ENCODE results near the gene VASH1.

Gene VASH1

GRCh38 chr14:76714470-76714869 lies 46.8 kb upstream of the VASH1 start (continued):
- TF ChIP-seq MEIS1 (CRISPR knock-in tag; IDR thresholded peaks at IDR 0.05; ENCODE audit: borderline replicate concordance): no peak
- no peak for TF ChIP-seq ZNF174 (tag by site-specific recombination; IDR thresholded peaks at IDR 0.05)
- no peak for TF ChIP-seq KLF16 (tag by site-specific recombination; IDR thresholded peaks at IDR 0.05)
- no peak for TF ChIP-seq ZNF248 (tag by site-specific recombination; IDR thresholded peaks at IDR 0.05)
- TF ChIP-seq RBAK (tag by site-specific recombination; IDR thresholded peaks at IDR 0.05): no peak

GRCh38 chr14:76715101-76715500 lies 46.2 kb upstream of the VASH1 start:
- TF ChIP-seq ZNF449 (tag by site-specific recombination; IDR thresholded peaks at IDR 0.05) (no peak), ZSCAN5A (tag by site-specific recombination; IDR thresholded peaks at IDR 0.05) (no peak), ZNF518A (tag by site-specific recombination; conservative IDR thresholded peaks at IDR 0.05; ENCODE audit: low read depth) (no peak), ZNF19 (tag by site-specific recombination; IDR thresholded peaks at IDR 0.05; ENCODE audit: low read depth) (no peak), ZNF175 (tag by site-specific recombination; IDR thresholded peaks at IDR 0.05) (no peak), ZNF626 (tag by site-specific recombination; IDR thresholded peaks at IDR 0.05) (no peak), ZNF571 (tag by site-specific recombination; IDR thresholded peaks at IDR 0.05) (no peak), ZNF341 (tag by site-specific recombination; IDR thresholded peaks at IDR 0.05; ENCODE audit: low read depth) (no peak), ZNF621 (tag by site-specific recombination; IDR thresholded peaks at IDR 0.05) (no peak), ZNF707 (tag by site-specific recombination; IDR thresholded peaks at IDR 0.05) (no peak), ZNF529 (tag by site-specific recombination; IDR thresholded peaks at IDR 0.05; ENCODE audit: insufficient replicate concordance) (no peak), ZNF157 (tag by site-specific recombination; IDR thresholded peaks at IDR 0.05) (no peak), ZNF654 (tag by site-specific recombination; IDR thresholded peaks at IDR 0.05; ENCODE audit: low read depth) (no peak), ZNF660 (tag by site-specific recombination; IDR thresholded peaks at IDR 0.05) (no peak), ZNF112 (tag by site-specific recombination; IDR thresholded peaks at IDR 0.05) (no peak), HOXA7 (CRISPR knock-in tag; IDR thresholded peaks at IDR 0.05; ENCODE audit: borderline replicate concordance) (no peak), WT1 (tag by site-specific recombination; IDR thresholded peaks at IDR 0.05) (no peak)
- H3K36me3 ChIP-seq (ENCODE audit: control insufficient read depth in 2 of 2, insufficient read depth in 1 of 2, low read length in 2 of 2): no peaks in the 10 kb centered on the region
- ChIA-PET CTCF (interaction anchor here (0.6 to 2.7 kb wide), 5 partner anchors 23 to 73 kb away, joined by 3 to 20 read pairs (median 3); no protein-coding TSS in a partner anchor), POLR2A (no interaction called here)
- no peaks in the 10 kb centered on the region for H3K4me1 ChIP-seq (ENCODE audit: control insufficient read depth, insufficient read depth, low read length)
- no peak overlapping the region for H3K27ac ChIP-seq (ENCODE audit: extremely low read depth, low read depth, low read length)
- no peak overlapping the region for H3K4me3 ChIP-seq (ENCODE audit: low read depth, low read length)
- H3K9me3 ChIP-seq (ENCODE audit: control insufficient read depth, insufficient read depth, low read depth, low read length): no peaks in the 10 kb centered on the region
